HFFc6 (cell line): ENCODE data around the gene RNASEH2A. TPM values are rescaled to one million over a fixed set of nuclear protein-coding genes. Genes with fewer than 3 reads are reported as not detected.

Experiments used
- DNase-seq: peaks from one replicate; pipeline ENCODE4 v3.0.0-alpha.2; 2018
- H3K27ac Mint-ChIP-seq: 2 replicates; pipeline ENCODE4 v1.8.0; 2020; ENCODE audit warnings: mild to moderate bottlenecking, mixed read lengths
- H3K27me3 Mint-ChIP-seq: 2 replicates; pipeline ENCODE4 v1.8.0; 2021; ENCODE audit warnings: mild to moderate bottlenecking, moderate library complexity, mixed read lengths; ENCODE audit not compliant: insufficient read depth
- H3K36me3 Mint-ChIP-seq: 2 replicates; pipeline ENCODE4 v1.8.0; 2021; ENCODE audit warnings: low read depth, mixed read lengths
- H3K4me1 Mint-ChIP-seq: 2 replicates; pipeline ENCODE4 v1.8.0; 2020; ENCODE audit warnings: low read depth, mixed read lengths
- H3K4me3 Mint-ChIP-seq: 2 replicates; pipeline ENCODE4 v1.8.0; 2020; ENCODE audit warnings: mild to moderate bottlenecking, moderate library complexity, mixed read lengths
- H3K9me3 Mint-ChIP-seq: 2 replicates; pipeline ENCODE4 v1.8.0; 2020; ENCODE audit warnings: mild to moderate bottlenecking, mixed read lengths
- total RNA-seq, 6 experiments: library from RNA; stranded (reverse); fragmentation: NEBNext Ultra II Directional; extraction: Animal tissue kit (Norgen Biotek cat#: 25700); gene quantifications; 2 replicates in 1 of 6; 3 replicates in 5 of 6; pipeline ENCODE4 v1.2.3, GENCODE V29; 2021
- TF ChIP-seq, protein P1 (sequence below): fragments of 200-600 bp; sonication (generic); IDR thresholded peaks from 2 replicates; pipeline ENCODE4 v1.5.0; 2021; ENCODE audit warnings: antibody characterized with exemption, mild to moderate bottlenecking

RNASEH2A gene
- total RNA-seq, 6 experiments from 2014 or later, result 17.9 to 43.2 (median 37.7) TPM

DNA sequence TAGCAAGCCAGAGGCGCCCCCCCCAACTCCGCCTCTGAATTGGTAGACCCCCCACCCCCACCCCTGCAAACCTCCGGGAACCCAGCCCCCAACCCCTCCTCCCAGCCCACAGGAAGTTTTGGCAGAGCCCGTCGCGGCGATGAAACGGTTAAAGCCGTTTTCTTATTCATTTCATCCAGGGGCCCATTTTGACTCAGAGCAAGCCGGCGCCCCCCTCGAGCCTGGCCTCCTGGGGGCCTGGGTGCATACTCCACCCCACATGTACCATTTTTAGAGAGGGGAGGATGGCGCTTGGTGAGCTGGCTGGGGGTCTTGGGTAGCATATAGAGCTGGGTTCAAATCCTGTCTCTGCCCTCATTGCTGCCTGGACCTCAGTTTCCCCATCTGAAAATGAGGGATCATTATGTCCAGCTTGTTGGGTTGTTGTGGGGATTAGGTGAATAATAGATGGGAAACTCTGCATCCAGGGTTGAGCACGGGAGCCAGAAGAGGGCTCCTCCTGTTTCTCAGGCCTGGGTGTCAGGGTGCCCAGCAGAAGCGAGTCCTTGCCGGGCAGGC, 23.0 kb upstream of the RNASEH2A start:
- no peak for DNase-seq
- no peaks in the 10 kb centered on the region for H3K36me3 Mint-ChIP-seq
- peaks cover 26% of the 10 kb centered on the region for H3K4me1 Mint-ChIP-seq
- TF ChIP-seq, protein P1, sequence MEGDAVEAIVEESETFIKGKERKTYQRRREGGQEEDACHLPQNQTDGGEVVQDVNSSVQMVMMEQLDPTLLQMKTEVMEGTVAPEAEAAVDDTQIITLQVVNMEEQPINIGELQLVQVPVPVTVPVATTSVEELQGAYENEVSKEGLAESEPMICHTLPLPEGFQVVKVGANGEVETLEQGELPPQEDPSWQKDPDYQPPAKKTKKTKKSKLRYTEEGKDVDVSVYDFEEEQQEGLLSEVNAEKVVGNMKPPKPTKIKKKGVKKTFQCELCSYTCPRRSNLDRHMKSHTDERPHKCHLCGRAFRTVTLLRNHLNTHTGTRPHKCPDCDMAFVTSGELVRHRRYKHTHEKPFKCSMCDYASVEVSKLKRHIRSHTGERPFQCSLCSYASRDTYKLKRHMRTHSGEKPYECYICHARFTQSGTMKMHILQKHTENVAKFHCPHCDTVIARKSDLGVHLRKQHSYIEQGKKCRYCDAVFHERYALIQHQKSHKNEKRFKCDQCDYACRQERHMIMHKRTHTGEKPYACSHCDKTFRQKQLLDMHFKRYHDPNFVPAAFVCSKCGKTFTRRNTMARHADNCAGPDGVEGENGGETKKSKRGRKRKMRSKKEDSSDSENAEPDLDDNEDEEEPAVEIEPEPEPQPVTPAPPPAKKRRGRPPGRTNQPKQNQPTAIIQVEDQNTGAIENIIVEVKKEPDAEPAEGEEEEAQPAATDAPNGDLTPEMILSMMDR, result no peak
- peak overlapping the region; percentile 92; the same call in 1 of the 2 replicates for H3K27ac Mint-ChIP-seq
- H3K4me3 Mint-ChIP-seq, result peak overlapping the region; percentile 76
- H3K27me3 Mint-ChIP-seq, result no peaks in the 10 kb centered on the region
- no peaks in the 10 kb centered on the region for H3K9me3 Mint-ChIP-seq

DNA sequence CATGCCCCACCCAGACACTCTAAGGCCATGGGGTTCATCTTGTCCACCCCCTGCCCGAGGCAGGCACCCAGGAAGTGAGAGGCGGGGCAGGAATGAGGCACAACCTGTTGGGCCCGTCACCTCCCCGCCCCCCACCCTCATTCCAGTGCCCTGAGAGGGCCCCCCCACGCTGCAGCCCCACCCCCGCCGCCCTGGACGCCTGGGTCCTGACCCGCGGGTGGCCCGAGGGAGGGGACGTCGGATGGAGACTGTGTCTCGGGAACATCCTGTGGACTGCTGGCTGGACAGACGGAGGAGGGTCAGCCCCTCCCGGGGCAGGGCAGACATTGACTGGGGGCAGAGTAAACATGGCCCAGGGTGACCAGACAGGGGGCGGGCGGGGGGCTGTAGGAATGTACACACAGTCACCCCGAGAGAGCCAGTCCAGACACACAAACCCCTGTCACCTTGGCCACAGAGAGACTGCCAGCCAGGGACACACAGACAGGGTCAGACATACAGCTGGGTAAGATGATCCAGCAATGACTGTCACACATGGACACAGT, 22.5 kb upstream of the RNASEH2A start:
- no peaks in the 10 kb centered on the region for H3K36me3 Mint-ChIP-seq
- TF ChIP-seq, protein P1, result no peak
- peaks cover 26% of the 10 kb centered on the region for H3K4me1 Mint-ChIP-seq
- peak overlapping the region; percentile 92; the same call in 1 of the 2 replicates for H3K27ac Mint-ChIP-seq
- no peak for DNase-seq
- peak overlapping the region; percentile 76 for H3K4me3 Mint-ChIP-seq
- no peaks in the 10 kb centered on the region for H3K27me3 Mint-ChIP-seq
- H3K9me3 Mint-ChIP-seq, result no peaks in the 10 kb centered on the region

DNA sequence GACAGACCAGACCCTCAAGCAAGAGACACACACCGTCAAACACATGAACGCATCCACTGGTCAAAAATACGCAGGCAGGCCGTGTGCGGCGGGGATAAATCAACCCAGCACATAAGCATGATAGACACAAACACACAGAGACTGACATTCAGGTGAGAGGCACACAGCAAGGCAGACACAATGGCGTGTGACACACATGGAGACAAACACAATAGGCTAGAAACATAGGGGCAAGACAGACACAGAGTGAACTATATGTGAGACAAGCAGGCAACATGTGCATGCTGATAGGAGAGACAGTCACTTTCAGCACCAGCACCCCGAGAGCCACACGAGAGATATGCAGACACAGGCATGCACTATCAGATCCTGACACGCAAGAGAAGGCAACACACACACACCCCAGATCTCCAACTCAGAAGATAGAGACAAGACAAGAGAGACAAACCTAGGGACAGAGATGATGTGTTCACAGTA, 22.0 kb upstream of the RNASEH2A start:
- H3K4me3 Mint-ChIP-seq, result no peak overlapping the region
- no peak overlapping the region for H3K27ac Mint-ChIP-seq
- H3K9me3 Mint-ChIP-seq, result no peaks in the 10 kb centered on the region
- no peak for DNase-seq
- no peaks in the 10 kb centered on the region for H3K36me3 Mint-ChIP-seq
- H3K27me3 Mint-ChIP-seq, result no peaks in the 10 kb centered on the region
- H3K4me1 Mint-ChIP-seq, result peaks cover 26% of the 10 kb centered on the region
- TF ChIP-seq, protein P1, result no peak

DNA sequence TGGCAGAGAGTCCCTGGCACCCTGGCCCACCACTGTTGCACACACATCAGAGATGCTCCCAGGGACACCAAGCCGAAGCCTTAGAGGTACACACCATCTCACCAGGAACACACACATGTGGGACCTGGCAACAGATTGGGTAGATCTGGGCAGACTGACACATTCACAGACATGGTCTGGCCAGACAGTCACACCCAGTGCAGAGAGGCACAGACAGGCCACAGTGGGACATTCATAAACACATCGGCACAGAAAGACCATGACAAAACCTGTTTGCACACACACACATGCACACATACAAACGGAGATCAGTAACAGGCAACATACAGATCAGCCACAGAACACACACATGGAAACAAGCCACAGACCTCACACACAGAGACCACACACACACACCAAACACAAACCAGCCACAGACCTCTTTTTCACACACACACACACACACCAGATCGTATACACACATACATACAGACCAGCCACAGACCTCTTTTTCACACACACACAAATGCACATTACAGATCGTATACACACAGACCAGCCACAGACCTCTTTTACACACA, 21.4 kb upstream of the RNASEH2A start:
- Mint-ChIP-seq H3K27me3 (no peaks in the 10 kb centered on the region), H3K36me3 (no peaks in the 10 kb centered on the region), H3K4me3 (no peak overlapping the region), H3K27ac (no peak overlapping the region), H3K4me1 (peaks cover 23% of the 10 kb centered on the region), H3K9me3 (no peaks in the 10 kb centered on the region)
- DNase-seq, result no peak
- TF ChIP-seq, protein P1, result no peak

GRCh38 chr19:12785431-12786031, 20.9 kb upstream of the RNASEH2A start:
- no peaks in the 10 kb centered on the region for H3K36me3 Mint-ChIP-seq

More at GRCh38 chr19:12785431-12786031, 20.9 kb upstream of the RNASEH2A start:
- Mint-ChIP-seq H3K9me3 (no peaks in the 10 kb centered on the region), H3K27me3 (peaks cover 2% of the 10 kb centered on the region; the same call in 1 of the 2 replicates), H3K4me3 (no peak overlapping the region), H3K27ac (no peak overlapping the region), H3K4me1 (peaks cover 28% of the 10 kb centered on the region)
- DNase-seq, result no peak
- TF ChIP-seq, protein P1, result no peak
